GM12878 (cell line): Measurements from ENCODE around the gene RORC. TPM values are rescaled to one million over a fixed set of nuclear protein-coding genes. Genes with fewer than 3 reads are reported as not detected.
"Not testable (repeated sequence)": the region's sequence is repeated elsewhere in the genome, so short reads cannot be mapped to it uniquely, and the experiment has no call there.

Source experiments
- ATAC-seq: fragments of 200-7000 bp; cut with Tn5 transposase; 3 replicates; pipeline ENCODE4 v1.9.1; 2020; ENCODE audit warnings: mild to moderate bottlenecking, moderate library complexity
- BruUV-seq: library from RNA; stranded (reverse); fragments of 400-500 nt; replicated peaks from 2 replicates; lab custom pipeline; 2021; lab: Mats Ljungman, UMichigan
- CTCF ChIA-PET: fragments of 300-600 bp; sonication (Branson Sonifier 250); formaldehyde crosslinking; extraction: SDS; loops from one replicate; lab custom pipeline; 2021; ENCODE audit warnings: inconsistent platforms; lab: Yijun Ruan, JAX
- POLR2A ChIA-PET: fragments of 350-600 bp; formaldehyde crosslinking; extraction: SDS; loops from one replicate; lab custom pipeline; 2021; ENCODE audit warnings: inconsistent platforms; lab: Charles Lee
- RAD21 ChIA-PET: fragments of 300-600 bp; sonication (Branson Sonifier 250); formaldehyde crosslinking; loops from one replicate; lab custom pipeline; 2023; ENCODE audit warnings: antibody characterized with exemption; ENCODE audit not compliant: unreplicated experiment; lab: Charles Lee
- SMC1A ChIA-PET: fragments of 300-600 bp; sonication (Branson Sonifier 250); formaldehyde crosslinking; loops from one replicate; lab custom pipeline; 2023; ENCODE audit not compliant: unreplicated experiment, uncharacterized antibody; lab: Charles Lee
- DNase-seq: peaks from one replicate; pipeline ENCODE4 v3.0.0-alpha.2; 2011; ENCODE audit warnings: low read depth, low spot score
- FAIRE-seq: peaks from 3 replicates; lab custom pipeline; 2011; peaks lifted over from hg19 to GRCh38; lab: Jason Lieb, UNC
- H2AFZ ChIP-seq: 2 replicates; pipeline ENCODE4 v1.6.0; 2011; ENCODE audit warnings: low read depth, low read length, control low read depth; ENCODE audit not compliant: control insufficient read depth
- H3K27ac ChIP-seq: 2 replicates; pipeline ENCODE4 v1.5.1; 2011; ENCODE audit warnings: control low read depth; ENCODE audit not compliant: control insufficient read depth, insufficient read depth
- H3K27me3 ChIP-seq, 2 experiments: replicated peaks in 1 of 2; 2 replicates each; pipeline versions ENCODE4 v1.6.0 to v1.6.1; 2011; ENCODE audit warnings: low read length in 1 of 2; ENCODE audit not compliant: control insufficient read depth in 2 of 2, insufficient read depth in 2 of 2
- H3K36me3 ChIP-seq, 2 experiments: 2 replicates each; pipeline ENCODE4 v1.5.1; 2011; ENCODE audit warnings: low read length in 1 of 2; ENCODE audit not compliant: control insufficient read depth in 2 of 2, insufficient read depth in 2 of 2
- H3K4me1 ChIP-seq: 2 replicates; pipeline ENCODE4 v1.6.1; 2011; ENCODE audit warnings: mild to moderate bottlenecking, low read length, moderate library complexity, mixed read lengths; ENCODE audit not compliant: control insufficient read depth, insufficient read depth
- H3K4me2 ChIP-seq: 2 replicates; pipeline ENCODE4 v1.6.0; 2011; ENCODE audit warnings: control low read depth; ENCODE audit not compliant: control insufficient read depth, insufficient read depth
- H3K4me3 ChIP-seq: fragments of 200-600 bp; sonication (generic); 2 replicates; pipeline ENCODE4 v1.5.1; 2016
- H3K79me2 ChIP-seq: 2 replicates; pipeline ENCODE4 v1.6.0; 2011; ENCODE audit warnings: low read length; ENCODE audit not compliant: control insufficient read depth, insufficient read depth
- H3K9ac ChIP-seq: 2 replicates; pipeline ENCODE4 v1.8.0; 2011; ENCODE audit warnings: low read length, control low read depth, mixed read lengths; ENCODE audit not compliant: control insufficient read depth, insufficient read depth
- H3K9me3 ChIP-seq: replicated peaks from 3 replicates; pipeline ENCODE4 v1.5.1; 2011; ENCODE audit warnings: mild to moderate bottlenecking, low read length; ENCODE audit not compliant: control insufficient read depth, insufficient read depth
- H4K20me1 ChIP-seq: 2 replicates; pipeline ENCODE4 v1.6.0; 2011; ENCODE audit not compliant: control insufficient read depth, insufficient read depth
- WGBS: methylation state at CpG from one replicate; pipeline ENCODE4 v1.1.6; 2016; ENCODE audit warnings: low lambda C conversion rate; ENCODE audit not compliant: insufficient replicate concordance, insufficient coverage; ENCODE audit errors: missing lambda C conversion rate; 5-methylcytosine and 5-hydroxymethylcytosine counted together
- in situ Hi-C: fragments of 300-500 bp; cut with MboI; formaldehyde crosslinking; loops from 9 replicates; pipeline ENCODE4 v1.14.3; 2018; ENCODE audit warnings: mixed read lengths
- intact Hi-C: fragments of 100-400 bp; cut with micrococcal nuclease; formaldehyde crosslinking; loops from one replicate; pipeline ENCODE4 v1.14.2; 2022; ENCODE audit not compliant: unreplicated experiment
- polyA plus RNA-seq, 11 experiments: library from polyadenylated mRNA; depleted of rRNA in 4 of 11; unstranded in 6 of 11; stranded (reverse) in 5 of 11; fragments of >200 nt; fragmentation: Nextera tagmentation in 4 of 11; fragmentation: Illumina TruSeq in 1 of 11; extraction: Ambion mirVana in 4 of 11; extraction: Trizol in 1 of 11; gene quantifications; 1 replicate in 1 of 11; 2 replicates in 10 of 11; pipeline versions ENCODE4 v1.2.1 to v1.2.3, GENCODE V29; 2011 to 2016; ENCODE audit warnings: inconsistent platforms in 2 of 11, missing spikeins in 2 of 11, low read depth in 1 of 11
- total RNA-seq, 4 experiments: library from RNA; depleted of rRNA in 3 of 4; stranded (reverse); fragments of >200 nt in 3 of 4; fragmentation: Illumina TruSeq in 1 of 4; extraction: Trizol in 1 of 4; gene quantifications; 2 replicates each; pipeline versions ENCODE4 v1.2.1 to v1.2.3, GENCODE V29; 2013 to 2021

RORC gene
- total and polyA plus RNA-seq, 10 of the 15 experiments (the other 5 are each of a cell fraction or from before 2014, with no cell fraction given): not detected

GRCh38 chr1:151782026-151782425 lies 49.6 kb downstream of the RORC start:
- H3K79me2 ChIP-seq, H3K4me3 ChIP-seq, CTCF ChIA-PET, BruUV-seq, RAD21 ChIA-PET, H3K27ac ChIP-seq, H4K20me1 ChIP-seq, H3K27me3 ChIP-seq, intact Hi-C loops, SMC1A ChIA-PET, in situ Hi-C loops, POLR2A ChIA-PET, DNase-seq, H3K36me3 ChIP-seq, H3K9ac ChIP-seq, H3K4me2 ChIP-seq, FAIRE-seq, ATAC-seq, H3K9me3 ChIP-seq, H2AFZ ChIP-seq, H3K4me1 ChIP-seq: not testable (repeated sequence)
- 84% methylated on average over 5 of the region's 5 CpGs for WGBS

GRCh38 chr1:151780736-151781135 lies 50.9 kb downstream of the RORC start:
- H2AFZ ChIP-seq, H3K9me3 ChIP-seq, DNase-seq, ATAC-seq, H3K9ac ChIP-seq, intact Hi-C loops, RAD21 ChIA-PET, H3K27ac ChIP-seq, in situ Hi-C loops, H3K4me2 ChIP-seq, H3K4me1 ChIP-seq, H4K20me1 ChIP-seq, SMC1A ChIA-PET, BruUV-seq, H3K4me3 ChIP-seq, H3K79me2 ChIP-seq, H3K27me3 ChIP-seq, FAIRE-seq, H3K36me3 ChIP-seq: not testable (repeated sequence)
- CTCF ChIA-PET: interaction anchor here (0.8 to 1.1 kb wide), 2 partner anchors 14 to 18 kb away, joined by 3 read pairs; partner anchors contain the start of gene MRPL9
- POLR2A ChIA-PET: interaction anchor here (0.6 to 1.4 kb wide), 4 partner anchors 9 to 554 kb away, joined by 3 to 4 read pairs (median 4); no protein-coding TSS in a partner anchor
- 88% methylated on average over 5 of the region's 5 CpGs for WGBS
